Endodermal cell (in vitro differentiated cells): ENCODE data around the gene TIE1. TPM values are rescaled to one million over a fixed set of nuclear protein-coding genes. Genes with fewer than 3 reads are reported as not detected.

Experiments
- DNase-seq: peaks from one replicate; pipeline ENCODE4 v3.0.0-alpha.2; 2017
- H3K27ac ChIP-seq: 2 replicates; pipeline ENCODE4 v1.5.1; 2013; ENCODE audit warnings: mild to moderate bottlenecking, low read depth, low read length, moderate library complexity
- H3K27me3 ChIP-seq: 2 replicates; pipeline ENCODE4 v1.6.1; 2013; ENCODE audit warnings: mild to moderate bottlenecking, low read length, moderate library complexity; ENCODE audit not compliant: insufficient read depth, control insufficient read depth, poor library complexity, severe bottlenecking
- H3K36me3 ChIP-seq: 2 replicates; pipeline ENCODE4 v1.7.0; 2013; ENCODE audit warnings: mild to moderate bottlenecking, low read length, moderate library complexity; ENCODE audit not compliant: control insufficient read depth, insufficient read depth
- H3K4me1 ChIP-seq: one replicate; pipeline ENCODE4 v1.7.0; 2013; ENCODE audit warnings: low read length; ENCODE audit not compliant: control insufficient read depth, insufficient read depth
- H3K4me3 ChIP-seq: 2 replicates; pipeline ENCODE4 v1.5.1; 2013; ENCODE audit warnings: mild to moderate bottlenecking, low read length, moderate library complexity
- H3K9ac ChIP-seq: 2 replicates; pipeline ENCODE4 v1.6.1; 2013; ENCODE audit warnings: mild to moderate bottlenecking, low read length, moderate library complexity; ENCODE audit not compliant: poor library complexity, severe bottlenecking; ENCODE audit errors: extremely low read depth
- H3K9me3 ChIP-seq: 2 replicates; pipeline ENCODE4 v1.6.1; 2013; ENCODE audit warnings: mild to moderate bottlenecking, low read length, moderate library complexity; ENCODE audit not compliant: control insufficient read depth
- H3K27ac Mint-ChIP-seq: 2 replicates; pipeline ENCODE4 v1.8.0; 2020; ENCODE audit warnings: mixed read lengths
- H3K27me3 Mint-ChIP-seq: 2 replicates; pipeline ENCODE4 v1.8.0; 2021; ENCODE audit warnings: mild to moderate bottlenecking, mixed read lengths; ENCODE audit not compliant: insufficient read depth
- H3K36me3 Mint-ChIP-seq: 2 replicates; pipeline ENCODE4 v1.8.0; 2020; ENCODE audit warnings: low read depth, mixed read lengths
- H3K4me1 Mint-ChIP-seq: 2 replicates; pipeline ENCODE4 v1.8.0; 2020; ENCODE audit warnings: mixed read lengths
- H3K4me3 Mint-ChIP-seq: 2 replicates; pipeline ENCODE4 v1.8.0; 2020; ENCODE audit warnings: mild to moderate bottlenecking, moderate library complexity, mixed read lengths
- H3K9me3 Mint-ChIP-seq: 2 replicates; pipeline ENCODE4 v1.8.0; 2020; ENCODE audit warnings: mild to moderate bottlenecking, mixed read lengths
- CTCF ChIP-seq: fragments of 200-600 bp; sonication (generic); conservative IDR thresholded peaks from 2 replicates; pipeline ENCODE4 v1.5.0; 2021; ENCODE audit warnings: antibody characterized with exemption, mild to moderate bottlenecking
- WGBS, 2 experiments: methylation state at CpG; one replicate each; pipeline versions ENCODE4 v1.1.5 to v1.1.7; 2013; ENCODE audit warnings: missing lambda C conversion rate in 2 of 2, mixed read lengths in 1 of 2; ENCODE audit not compliant: insufficient coverage in 1 of 2, insufficient read length in 1 of 2; 5-methylcytosine and 5-hydroxymethylcytosine counted together
- total RNA-seq, 2 donors: library from RNA; stranded (reverse); fragmentation: NEBNext Ultra II Directional in 1 of 2; extraction: Animal tissue kit (Norgen Biotek cat#: 25700) in 1 of 2; gene quantifications; 2 replicates in 1 of 2; 3 replicates in 1 of 2; pipeline ENCODE4 v1.2.1, GENCODE V29; 2021

The TIE1 gene
- total RNA-seq, 2 donors from 2014 or later: 0.40 to 0.99 TPM

GRCh38 chr1:43339584-43340232 is 38.9 kb downstream of the TIE1 start:
- H3K27me3 Mint-ChIP-seq: no peaks in the 10 kb centered on the region
- Histone ChIP-seq H3K9ac (no peak overlapping the region), H3K36me3 (no peaks in the 10 kb centered on the region), H3K9me3 (no peaks in the 10 kb centered on the region), H3K27me3 (no peaks in the 10 kb centered on the region), H3K27ac (no peak overlapping the region), H3K4me1 (no peaks in the 10 kb centered on the region), H3K4me3 (no peak overlapping the region)
- H3K9me3 Mint-ChIP-seq: no peaks in the 10 kb centered on the region
- TF ChIP-seq CTCF: no peak
- WGBS, 2 experiments: 92 to 100% methylated on average over 2 to 6 of the region's 6 CpGs
- no peak for DNase-seq
- H3K36me3 Mint-ChIP-seq: no peaks in the 10 kb centered on the region
- H3K4me1 Mint-ChIP-seq: peaks cover under 1% of the 10 kb centered on the region
- no peak overlapping the region for H3K4me3 Mint-ChIP-seq
- no peak overlapping the region for H3K27ac Mint-ChIP-seq

DNA sequence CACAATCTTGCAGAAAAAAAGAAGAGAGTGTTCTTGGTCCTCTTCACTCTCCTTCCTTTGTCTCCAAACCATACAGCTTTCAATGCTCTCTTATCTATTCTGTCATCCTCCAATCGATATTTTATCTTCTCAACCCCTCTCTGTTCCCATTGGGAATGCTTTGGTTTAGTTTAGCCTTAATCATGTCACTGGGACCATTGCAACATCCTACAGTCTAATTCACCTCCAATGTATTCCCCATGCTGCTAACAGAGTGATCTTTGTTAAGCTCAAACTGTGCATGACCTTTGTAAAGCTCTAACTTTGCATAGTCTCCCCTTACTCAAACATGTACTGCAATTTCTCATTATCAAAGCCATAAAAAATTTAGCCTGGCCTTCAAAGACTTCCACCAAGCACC is 39.8 kb downstream of the TIE1 start:
- no peak overlapping the region for H3K9ac ChIP-seq

DNA sequence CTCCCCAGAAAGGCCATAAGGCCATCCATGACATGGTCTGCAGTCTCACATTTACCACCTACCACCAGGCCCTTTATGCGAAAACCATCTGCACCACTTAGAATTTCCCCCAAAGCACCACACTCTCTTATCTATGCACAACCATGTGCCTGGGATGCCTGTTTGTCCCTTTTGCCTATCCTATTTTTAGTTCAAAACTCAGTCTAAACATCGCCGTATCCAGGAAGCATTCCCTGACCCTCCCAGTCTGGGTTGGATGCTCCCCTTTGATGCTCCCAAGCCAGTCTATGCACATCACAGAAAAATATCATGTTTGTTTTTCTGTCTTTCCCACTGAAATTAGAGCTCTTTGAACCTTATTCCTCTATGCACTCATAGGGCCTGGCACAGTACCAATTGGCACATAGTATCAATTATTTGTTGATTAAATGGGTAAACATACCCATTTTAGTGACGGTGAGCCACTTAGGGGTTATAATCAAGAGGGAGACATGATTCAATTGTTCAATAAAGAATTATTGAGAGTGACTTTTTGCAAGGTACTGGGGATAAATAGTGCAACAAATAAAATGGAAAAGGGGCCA is 43.6 kb downstream of the TIE1 start:
- H3K27ac Mint-ChIP-seq: no peak overlapping the region
- H3K27me3 ChIP-seq: peaks cover 6% of the 10 kb centered on the region
- H3K27ac ChIP-seq: no peak overlapping the region
- H3K4me1 ChIP-seq: peaks cover 12% of the 10 kb centered on the region
- peaks cover 25% of the 10 kb centered on the region for H3K4me1 Mint-ChIP-seq
- no peaks in the 10 kb centered on the region for H3K9me3 Mint-ChIP-seq
- 90 to 96% methylated on average over 3 to 4 of the region's 4 CpGs for WGBS, 2 experiments
- H3K9ac ChIP-seq: no peak overlapping the region
- no peak for TF ChIP-seq CTCF
- no peak overlapping the region for H3K4me3 ChIP-seq
- DNase-seq: no peak
- no peaks in the 10 kb centered on the region for H3K36me3 ChIP-seq
- no peak overlapping the region for H3K4me3 Mint-ChIP-seq
- no peaks in the 10 kb centered on the region for H3K27me3 Mint-ChIP-seq
- H3K36me3 Mint-ChIP-seq: no peaks in the 10 kb centered on the region
- H3K9me3 ChIP-seq: no peaks in the 10 kb centered on the region

More for the DNA sequence above, 39.8 kb downstream of the TIE1 start:
- TF ChIP-seq CTCF: no peak
- H3K4me1 Mint-ChIP-seq: peaks cover 5% of the 10 kb centered on the region
- 83 to 93% methylated on average over 1 of the region's 1 CpG for WGBS, 2 experiments
- Histone ChIP-seq H3K9me3 (no peaks in the 10 kb centered on the region), H3K27ac (no peak overlapping the region), H3K27me3 (no peaks in the 10 kb centered on the region), H3K4me1 (no peaks in the 10 kb centered on the region), H3K4me3 (no peak overlapping the region), H3K36me3 (no peaks in the 10 kb centered on the region)
- no peaks in the 10 kb centered on the region for H3K9me3 Mint-ChIP-seq
- H3K27ac Mint-ChIP-seq: no peak overlapping the region
- no peaks in the 10 kb centered on the region for H3K36me3 Mint-ChIP-seq
- H3K27me3 Mint-ChIP-seq: no peaks in the 10 kb centered on the region
- no peak overlapping the region for H3K4me3 Mint-ChIP-seq
- no peak for DNase-seq
